GM13976 (cell line): ENCODE measurements around the gene KPNA5.

ENCODE experiments used
- DNase-seq: peaks from one replicate; pipeline ENCODE4 v3.0.0; 2012; ENCODE audit warnings: low spot score
- CTCF ChIP-seq: IDR thresholded peaks from 2 replicates; pipeline ENCODE4 v1.5.1; 2012; ENCODE audit warnings: borderline replicate concordance, mild to moderate bottlenecking; ENCODE audit not compliant: insufficient read depth; ENCODE audit errors: extremely low read depth, missing control alignments, control extremely low read depth
- in situ Hi-C: fragments of 300-500 bp; cut with MboI; formaldehyde crosslinking; loops from one replicate; pipeline ENCODE4 v1.12.0; 2022; ENCODE audit warnings: low sequenced_read_pairs, mixed read lengths, inconsistent platforms; ENCODE audit not compliant: unreplicated experiment

KPNA5 gene

GRCh38 chr6:116764961-116765841 is 84.2 kb downstream of the KPNA5 start, which contains the start of gene FAM162B:
TSS of gene FAM162B (minus strand) at chr6:116765719. CDS start at chr6:116765576, 143 bp downstream.
- peak; percentile 43 for DNase-seq
- in situ Hi-C loops = no loop called here
- no peak for TF ChIP-seq CTCF

- in situ Hi-C loops = no loop called here
- no peak for DNase-seq
- TF ChIP-seq CTCF = no peak
These were observed 85.6 kb downstream of the KPNA5 start for GRCh38 chr6:116766506-116767176.

- TF ChIP-seq CTCF = no peak
- in situ Hi-C loops = no loop called here
- no peak for DNase-seq
These were observed 86.7 kb downstream of the KPNA5 start for GRCh38 chr6:116767715-116768114.

- TF ChIP-seq CTCF = no peak
- no peak for DNase-seq
- in situ Hi-C loops = no loop called here
These were observed 91.4 kb downstream of the KPNA5 start for GRCh38 chr6:116772450-116772849.

GRCh38 chr6:116773886-116774285 is 92.9 kb downstream of the KPNA5 start:
- no peak for DNase-seq
- TF ChIP-seq CTCF = no peak
- in situ Hi-C loops = no loop called here

- in situ Hi-C loops = no loop called here
- peak; percentile 48 for DNase-seq
- TF ChIP-seq CTCF = peak; percentile 15
These were observed 98.7 kb downstream of the KPNA5 start for GRCh38 chr6:116779573-116780164.
